Measurements from ENCODE around the gene AKIRIN2.

- TF ChIP-seq POLR2AphosphoS5 (IDR thresholded peaks at IDR 0.05) (no peak), POLR2A (IDR thresholded peaks at IDR 0.05) (no peak)
- TF ChIP-seq, protein P1, sequence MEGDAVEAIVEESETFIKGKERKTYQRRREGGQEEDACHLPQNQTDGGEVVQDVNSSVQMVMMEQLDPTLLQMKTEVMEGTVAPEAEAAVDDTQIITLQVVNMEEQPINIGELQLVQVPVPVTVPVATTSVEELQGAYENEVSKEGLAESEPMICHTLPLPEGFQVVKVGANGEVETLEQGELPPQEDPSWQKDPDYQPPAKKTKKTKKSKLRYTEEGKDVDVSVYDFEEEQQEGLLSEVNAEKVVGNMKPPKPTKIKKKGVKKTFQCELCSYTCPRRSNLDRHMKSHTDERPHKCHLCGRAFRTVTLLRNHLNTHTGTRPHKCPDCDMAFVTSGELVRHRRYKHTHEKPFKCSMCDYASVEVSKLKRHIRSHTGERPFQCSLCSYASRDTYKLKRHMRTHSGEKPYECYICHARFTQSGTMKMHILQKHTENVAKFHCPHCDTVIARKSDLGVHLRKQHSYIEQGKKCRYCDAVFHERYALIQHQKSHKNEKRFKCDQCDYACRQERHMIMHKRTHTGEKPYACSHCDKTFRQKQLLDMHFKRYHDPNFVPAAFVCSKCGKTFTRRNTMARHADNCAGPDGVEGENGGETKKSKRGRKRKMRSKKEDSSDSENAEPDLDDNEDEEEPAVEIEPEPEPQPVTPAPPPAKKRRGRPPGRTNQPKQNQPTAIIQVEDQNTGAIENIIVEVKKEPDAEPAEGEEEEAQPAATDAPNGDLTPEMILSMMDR (IDR thresholded peaks at IDR 0.05), result no peak
Observed at GRCh38 chr6:87716928-87717614, 15.0 kb upstream of the AKIRIN2 start.
